Panc1 (cell line): ENCODE data around the gene EML6. TPM values are rescaled to one million over a fixed set of nuclear protein-coding genes. Genes with fewer than 3 reads are reported as not detected.

Source experiments
- ATAC-seq: fragments of 200-7000 bp; cut with Tn5 transposase; 2 replicates; pipeline ENCODE4 v1.9.1; 2020; ENCODE audit warnings: mild to moderate bottlenecking, moderate library complexity
- BruUV-seq: library from RNA; stranded (reverse); fragments of 400-500 nt; replicated peaks from 2 replicates; lab custom pipeline; 2021; lab: Mats Ljungman, UMichigan
- CTCF ChIA-PET: fragments of 300-600 bp; sonication (Branson Sonifier 250); formaldehyde crosslinking; loops from one replicate; lab custom pipeline; 2022; ENCODE audit warnings: antibody characterized with exemption; lab: Charles Lee
- POLR2A ChIA-PET: fragments of 300-600 bp; sonication (Branson Sonifier 250); formaldehyde crosslinking; loops from one replicate; lab custom pipeline; 2022; ENCODE audit warnings: antibody characterized with exemption; lab: Charles Lee
- DNase-seq: peaks from one replicate; pipeline ENCODE4 v3.0.0-alpha.2; 2010; ENCODE audit warnings: low read depth, low spot score
- H3K27ac ChIP-seq: 2 replicates; pipeline ENCODE4 v1.5.1; 2011; ENCODE audit warnings: mild to moderate bottlenecking, low read length, inconsistent platforms
- H3K27me3 ChIP-seq: fragments of 200-500 bp; sonication (Bioruptor generic); 2 replicates; pipeline ENCODE4 v1.6.0; 2014; ENCODE audit warnings: low read length, inconsistent platforms; ENCODE audit not compliant: control insufficient read depth, insufficient read depth
- H3K36me3 ChIP-seq: fragments of 200-500 bp; sonication (Bioruptor generic); 2 replicates; pipeline ENCODE4 v1.5.1; 2014; ENCODE audit warnings: inconsistent platforms, mild to moderate bottlenecking, low read length, moderate library complexity; ENCODE audit not compliant: control insufficient read depth, insufficient read depth
- H3K4me1 ChIP-seq: 2 replicates; pipeline ENCODE4 v1.5.1; 2011; ENCODE audit warnings: inconsistent platforms, mild to moderate bottlenecking, low read length, moderate library complexity; ENCODE audit not compliant: control insufficient read depth, insufficient read depth
- H3K4me3 ChIP-seq, 2 experiments: 2 replicates each; pipeline ENCODE4 v1.5.1; 2011 to 2012; ENCODE audit warnings: low read depth in 2 of 2, low read length in 2 of 2, mild to moderate bottlenecking in 2 of 2, inconsistent platforms in 1 of 2, moderate library complexity in 1 of 2
- H3K9me3 ChIP-seq: fragments of 200-500 bp; sonication (Bioruptor generic); 2 replicates; pipeline ENCODE4 v1.5.1; 2014; ENCODE audit warnings: low read depth, mild to moderate bottlenecking, inconsistent platforms, low read length, moderate library complexity; ENCODE audit not compliant: control insufficient read depth, insufficient read depth
- POLR2AphosphoS5 ChIP-seq: IDR thresholded peaks from 2 replicates; pipeline ENCODE4 v1.6.1; 2012; ENCODE audit warnings: mild to moderate bottlenecking, low read depth, low read length, moderate library complexity
- SIN3A ChIP-seq: IDR thresholded peaks from 2 replicates; pipeline ENCODE4 v1.6.1; 2012; ENCODE audit warnings: low read depth, mild to moderate bottlenecking, low read length, moderate library complexity, borderline replicate concordance; ENCODE audit not compliant: insufficient read depth
- TCF7L2 ChIP-seq: IDR thresholded peaks from 2 replicates; pipeline ENCODE4 v1.6.1; 2011; ENCODE audit warnings: mild to moderate bottlenecking, low read depth, low read length, inconsistent platforms
- in situ Hi-C: cut with HindIII; loops from 2 replicates; pipeline ENCODE4 v1.10.0; 2016; ENCODE audit warnings: low sequenced_read_pairs, low pct_unique_long_range_greater_than_20kb
- intact Hi-C: fragments of 100-400 bp; cut with micrococcal nuclease; formaldehyde crosslinking; loops from one replicate; pipeline ENCODE4 v1.10.0; 2022; ENCODE audit not compliant: unreplicated experiment
- total RNA-seq: library from RNA; stranded (reverse); gene quantifications from one replicate; pipeline ENCODE4 v1.2.1, GENCODE V29; 2021; ENCODE audit not compliant: unreplicated experiment
- TF ChIP-seq, protein P1 (sequence below), 2 experiments: IDR thresholded peaks; 2 replicates each; pipeline ENCODE4 v1.6.1; 2011 to 2012; ENCODE audit warnings: low read depth in 2 of 2, control low read depth in 1 of 2, low read length in 1 of 2, mild to moderate bottlenecking in 1 of 2, moderate library complexity in 1 of 2; ENCODE audit not compliant: insufficient read depth in 1 of 2
- TF ChIP-seq, protein P2 (sequence below): fragments of 450-650 bp; IDR thresholded peaks from 2 replicates; pipeline ENCODE4 v1.5.1; 2017; ENCODE audit warnings: mild to moderate bottlenecking

EML6 gene
- total RNA-seq, 1 experiment from 2014 or later, result 6.3 TPM

DNA sequence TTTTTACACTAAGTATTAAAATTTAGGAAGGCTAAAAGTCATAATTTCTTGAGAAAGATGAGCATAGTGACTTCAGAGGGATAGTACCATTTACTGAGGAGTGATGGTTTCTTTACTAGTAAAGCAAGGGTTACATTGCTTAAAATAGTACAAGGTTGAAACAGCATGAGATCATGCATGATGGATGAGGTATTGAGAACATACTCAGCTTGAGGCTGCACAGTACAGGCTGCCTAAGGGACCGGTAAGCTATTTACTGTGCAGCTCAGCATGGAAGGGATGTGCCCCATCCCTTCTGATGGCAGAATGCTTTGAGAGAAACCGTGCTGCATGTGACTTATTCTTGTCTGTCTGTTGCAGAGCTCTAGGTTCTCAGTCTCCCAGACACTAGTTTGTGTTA lies 122.1 kb downstream of the EML6 start:
- intact Hi-C loops (no loop called here), in situ Hi-C loops (no loop called here)
- CTCF ChIA-PET, result interaction anchor here (1.0 kb wide), 1 partner anchor 141 kb away, joined by 3 read pairs; no protein-coding TSS in a partner anchor
- no peak for DNase-seq
- TF ChIP-seq, protein P1, sequence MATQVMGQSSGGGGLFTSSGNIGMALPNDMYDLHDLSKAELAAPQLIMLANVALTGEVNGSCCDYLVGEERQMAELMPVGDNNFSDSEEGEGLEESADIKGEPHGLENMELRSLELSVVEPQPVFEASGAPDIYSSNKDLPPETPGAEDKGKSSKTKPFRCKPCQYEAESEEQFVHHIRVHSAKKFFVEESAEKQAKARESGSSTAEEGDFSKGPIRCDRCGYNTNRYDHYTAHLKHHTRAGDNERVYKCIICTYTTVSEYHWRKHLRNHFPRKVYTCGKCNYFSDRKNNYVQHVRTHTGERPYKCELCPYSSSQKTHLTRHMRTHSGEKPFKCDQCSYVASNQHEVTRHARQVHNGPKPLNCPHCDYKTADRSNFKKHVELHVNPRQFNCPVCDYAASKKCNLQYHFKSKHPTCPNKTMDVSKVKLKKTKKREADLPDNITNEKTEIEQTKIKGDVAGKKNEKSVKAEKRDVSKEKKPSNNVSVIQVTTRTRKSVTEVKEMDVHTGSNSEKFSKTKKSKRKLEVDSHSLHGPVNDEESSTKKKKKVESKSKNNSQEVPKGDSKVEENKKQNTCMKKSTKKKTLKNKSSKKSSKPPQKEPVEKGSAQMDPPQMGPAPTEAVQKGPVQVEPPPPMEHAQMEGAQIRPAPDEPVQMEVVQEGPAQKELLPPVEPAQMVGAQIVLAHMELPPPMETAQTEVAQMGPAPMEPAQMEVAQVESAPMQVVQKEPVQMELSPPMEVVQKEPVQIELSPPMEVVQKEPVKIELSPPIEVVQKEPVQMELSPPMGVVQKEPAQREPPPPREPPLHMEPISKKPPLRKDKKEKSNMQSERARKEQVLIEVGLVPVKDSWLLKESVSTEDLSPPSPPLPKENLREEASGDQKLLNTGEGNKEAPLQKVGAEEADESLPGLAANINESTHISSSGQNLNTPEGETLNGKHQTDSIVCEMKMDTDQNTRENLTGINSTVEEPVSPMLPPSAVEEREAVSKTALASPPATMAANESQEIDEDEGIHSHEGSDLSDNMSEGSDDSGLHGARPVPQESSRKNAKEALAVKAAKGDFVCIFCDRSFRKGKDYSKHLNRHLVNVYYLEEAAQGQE (IDR thresholded peaks at IDR 0.05; ENCODE audit: insufficient read depth in 1 of 2, low read depth in 2 of 2, low read length in 1 of 2), result no peak
- TF ChIP-seq, protein P2, sequence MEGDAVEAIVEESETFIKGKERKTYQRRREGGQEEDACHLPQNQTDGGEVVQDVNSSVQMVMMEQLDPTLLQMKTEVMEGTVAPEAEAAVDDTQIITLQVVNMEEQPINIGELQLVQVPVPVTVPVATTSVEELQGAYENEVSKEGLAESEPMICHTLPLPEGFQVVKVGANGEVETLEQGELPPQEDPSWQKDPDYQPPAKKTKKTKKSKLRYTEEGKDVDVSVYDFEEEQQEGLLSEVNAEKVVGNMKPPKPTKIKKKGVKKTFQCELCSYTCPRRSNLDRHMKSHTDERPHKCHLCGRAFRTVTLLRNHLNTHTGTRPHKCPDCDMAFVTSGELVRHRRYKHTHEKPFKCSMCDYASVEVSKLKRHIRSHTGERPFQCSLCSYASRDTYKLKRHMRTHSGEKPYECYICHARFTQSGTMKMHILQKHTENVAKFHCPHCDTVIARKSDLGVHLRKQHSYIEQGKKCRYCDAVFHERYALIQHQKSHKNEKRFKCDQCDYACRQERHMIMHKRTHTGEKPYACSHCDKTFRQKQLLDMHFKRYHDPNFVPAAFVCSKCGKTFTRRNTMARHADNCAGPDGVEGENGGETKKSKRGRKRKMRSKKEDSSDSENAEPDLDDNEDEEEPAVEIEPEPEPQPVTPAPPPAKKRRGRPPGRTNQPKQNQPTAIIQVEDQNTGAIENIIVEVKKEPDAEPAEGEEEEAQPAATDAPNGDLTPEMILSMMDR, result no peak
- TF ChIP-seq TCF7L2 (no peak), POLR2AphosphoS5 (no peak), SIN3A (no peak)
- no peaks in the 10 kb centered on the region for H3K9me3 ChIP-seq
- H3K27me3 ChIP-seq, result no peaks in the 10 kb centered on the region
- no TSS peak for BruUV-seq
- no peak for ATAC-seq
- no peaks in the 10 kb centered on the region for H3K4me1 ChIP-seq
- H3K4me3 ChIP-seq, result no peak overlapping the region
- no peaks in the 10 kb centered on the region for H3K36me3 ChIP-seq
- H3K27ac ChIP-seq, result no peak overlapping the region
- POLR2A ChIA-PET, result interaction anchor here (0.5 kb wide), 1 partner anchor 377 kb away, joined by 7 read pairs; no protein-coding TSS in a partner anchor

DNA sequence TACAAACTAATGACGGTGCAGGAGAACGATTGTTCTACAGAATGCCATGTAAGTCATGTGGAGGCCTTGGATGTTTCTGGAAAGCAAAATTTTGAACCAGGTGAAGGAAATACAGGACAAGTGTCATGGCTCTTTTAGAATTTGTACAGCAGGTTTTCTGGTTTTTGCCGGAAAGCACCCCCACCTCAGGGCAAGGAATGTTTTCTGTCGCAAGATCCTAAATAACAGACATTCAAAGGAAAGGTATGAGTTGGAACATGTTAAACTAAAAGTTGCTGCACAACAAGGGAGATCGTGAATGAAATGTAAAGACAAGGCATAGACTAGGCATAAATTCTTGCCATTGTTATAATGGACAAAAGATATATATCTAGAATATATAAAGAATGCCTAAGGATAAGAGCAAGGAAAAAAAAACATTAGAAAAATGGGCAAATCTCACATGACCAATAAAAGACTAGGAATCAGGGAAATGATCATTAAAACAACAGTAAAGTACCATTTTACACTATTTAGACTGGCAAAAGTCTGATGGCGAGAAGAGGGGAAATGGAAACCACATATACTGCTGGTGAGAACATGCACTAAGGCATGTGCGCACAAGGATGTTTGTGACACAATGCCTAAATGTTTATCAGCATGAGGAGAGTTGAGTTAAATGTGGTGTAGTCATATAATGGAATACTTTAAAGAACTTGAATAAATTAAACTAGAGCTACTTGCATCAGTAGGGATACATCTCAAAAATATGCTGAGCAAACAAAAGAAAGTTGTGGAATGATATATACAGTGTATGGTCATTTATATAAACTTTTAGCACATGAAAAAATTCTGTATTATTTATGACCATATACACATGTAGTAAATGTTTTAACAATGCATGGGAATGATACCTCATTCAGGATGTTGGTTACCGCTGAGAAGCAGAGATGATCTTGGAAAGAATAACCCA lies 127.0 kb downstream of the EML6 start:
- CTCF ChIA-PET, result no interaction called here

More for the DNA sequence above, 127.0 kb downstream of the EML6 start:
- no TSS peak for BruUV-seq
- Histone ChIP-seq H3K4me3 (no peak overlapping the region), H3K27ac (no peak overlapping the region), H3K36me3 (no peaks in the 10 kb centered on the region), H3K4me1 (no peaks in the 10 kb centered on the region), H3K27me3 (no peaks in the 10 kb centered on the region), H3K9me3 (no peaks in the 10 kb centered on the region)
- no peak for DNase-seq
- in situ Hi-C loops, result no loop called here
- no peak for TF ChIP-seq POLR2AphosphoS5
- TF ChIP-seq, protein P1 (IDR thresholded peaks at IDR 0.05; ENCODE audit: insufficient read depth in 1 of 2, low read depth in 2 of 2, low read length in 1 of 2), result no peak
- TF ChIP-seq, protein P2, result no peak
- no peak for ATAC-seq
- intact Hi-C loops, result no loop called here
- POLR2A ChIA-PET, result no interaction called here
